ENCODE measurements around the gene TSNAXIP1.
A peak's percentile ranks its signal among the peaks of the same experiment; 100 is the strongest.

The TSNAXIP1 gene

GRCh38 chr16:67841198-67841815 lies 34.6 kb downstream of the TSNAXIP1 start:
- no peak for DNase-seq

- peak; percentile 95 for DNase-seq
These were observed 35.3 kb downstream of the TSNAXIP1 start, which contains the start of gene THAP11 for GRCh38 chr16:67841816-67842508. Gene THAP11 (plus strand): TSS chr16:67842320. CDS start chr16:67842555, 235 bp downstream.

GRCh38 chr16:67842509-67843342 lies 36.0 kb downstream of the TSNAXIP1 start:
- DNase-seq = peak; percentile 64 to 65

GRCh38 chr16:67843343-67843765 lies 36.7 kb downstream of the TSNAXIP1 start:
- DNase-seq = no peak

GRCh38 chr16:67844497-67844896 lies 37.8 kb downstream of the TSNAXIP1 start:
- no peak for DNase-seq

- DNase-seq = no peak
These were observed 38.8 kb downstream of the TSNAXIP1 start for GRCh38 chr16:67845291-67846062.

- no peak for DNase-seq
These were observed 39.3 kb downstream of the TSNAXIP1 start for GRCh38 chr16:67846063-67846319.

- DNase-seq = peak; percentile 95 to 96
These were observed 39.8 kb downstream of the TSNAXIP1 start, which contains the start of gene NUTF2 for GRCh38 chr16:67846320-67847063. Gene NUTF2 (plus strand): TSS chr16:67846933. CDS start chr16:67865131, 18,198 bp downstream.

- DNase-seq = peak in 1 of 2 donors; percentile 24
These were observed 40.6 kb downstream of the TSNAXIP1 start, which contains the start of gene CENPT for GRCh38 chr16:67847064-67847861. Gene CENPT (minus strand): TSS chr16:67847693. CDS start chr16:67833859, 13,834 bp downstream.

GRCh38 chr16:67848118-67848517 lies 41.4 kb downstream of the TSNAXIP1 start:
- no peak for DNase-seq

- DNase-seq = no peak
These were observed 47.0 kb downstream of the TSNAXIP1 start for GRCh38 chr16:67853670-67854069.

- DNase-seq = no peak
These were observed 49.1 kb downstream of the TSNAXIP1 start for GRCh38 chr16:67855789-67856188.

GRCh38 chr16:67856927-67857546 lies 50.3 kb downstream of the TSNAXIP1 start:
- DNase-seq = no peak

GRCh38 chr16:67857547-67858233 lies 51.0 kb downstream of the TSNAXIP1 start:
- no peak for DNase-seq

- no peak for DNase-seq
These were observed 51.8 kb downstream of the TSNAXIP1 start for GRCh38 chr16:67858500-67858899.

- no peak for DNase-seq
These were observed 54.1 kb downstream of the TSNAXIP1 start for GRCh38 chr16:67860589-67861398.

- no peak for DNase-seq
These were observed 55.2 kb downstream of the TSNAXIP1 start for GRCh38 chr16:67861877-67862276.

- no peak for DNase-seq
These were observed 56.2 kb downstream of the TSNAXIP1 start for GRCh38 chr16:67862623-67863583.
